Measurements from ENCODE around the gene ELP2.

DNA sequence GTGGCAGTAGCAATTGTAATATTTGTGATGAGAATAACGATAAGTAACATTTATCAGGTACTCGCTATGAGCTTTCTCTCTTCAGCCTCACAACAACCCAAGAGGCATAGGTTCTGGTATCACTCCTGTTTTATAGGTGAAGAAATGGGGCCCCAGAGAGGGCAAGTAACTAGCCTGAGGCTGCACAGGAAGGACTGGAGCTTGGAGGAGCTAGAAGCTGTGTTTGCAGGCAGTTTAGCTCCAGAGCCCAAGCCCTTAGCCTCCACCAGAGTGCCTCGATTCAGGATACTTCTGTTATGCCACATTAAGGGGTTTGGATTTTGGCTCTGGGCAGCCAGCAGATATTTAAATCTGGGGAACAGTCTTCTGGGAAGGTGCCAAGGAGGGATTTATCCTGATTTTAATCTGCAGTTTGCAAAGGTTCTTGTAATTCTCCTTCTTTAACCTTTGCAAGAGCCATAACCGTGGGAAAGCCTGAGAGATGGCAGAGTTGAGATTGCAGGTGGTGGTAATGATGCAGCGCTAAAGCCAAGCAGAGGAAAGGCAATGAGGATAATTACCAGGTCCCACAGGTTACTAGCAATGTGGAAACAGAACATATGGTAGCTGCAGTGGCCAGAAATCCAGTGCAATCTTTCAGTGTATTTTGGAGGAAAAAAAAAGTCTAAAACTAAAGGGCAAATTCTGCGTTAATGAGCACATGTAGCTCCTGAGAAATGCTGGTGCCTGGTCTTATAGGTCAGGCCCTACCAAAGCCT, 66.7 kb downstream of the ELP2 start:
- TF ChIP-seq ZNF8 (CRISPR knock-in tag; IDR thresholded peaks at IDR 0.05) (no peak), GLIS3 (CRISPR knock-in tag; IDR thresholded peaks at IDR 0.05) (no peak)
